Measurements from ENCODE around the gene ACOXL. TPM values are rescaled to one million over a fixed set of nuclear protein-coding genes. Genes with fewer than 3 reads are reported as not detected.
A peak's percentile ranks its signal among the peaks of the same experiment; 100 is the strongest.

ACOXL gene
- total RNA-seq, 2 experiments from 2014 or later, result not detected

DNA sequence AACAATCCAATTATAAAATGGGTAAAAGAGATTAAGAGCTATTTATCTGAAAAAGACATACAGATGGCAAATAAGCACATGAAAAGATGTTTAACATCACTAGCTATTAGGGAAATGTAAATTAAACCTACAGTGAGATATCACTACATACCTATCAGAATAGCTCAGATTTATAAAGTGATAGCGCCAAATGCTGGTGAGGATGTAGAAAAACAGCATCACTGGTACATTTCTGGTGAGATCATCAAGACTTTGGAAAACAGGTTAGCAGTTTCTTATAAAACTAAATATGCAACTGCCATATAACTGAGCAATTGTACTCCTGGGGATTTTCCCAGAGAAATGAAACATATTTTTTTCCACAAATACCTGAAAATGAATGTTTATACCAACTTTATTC, 100.4 kb downstream of the ACOXL start:
- no peaks in the 10 kb centered on the region for H3K36me3 Mint-ChIP-seq (ENCODE audit: low read depth)
- intact Hi-C loops (cut with micrococcal nuclease), result no loop called here
- CTCF ChIA-PET, result interaction anchor here (0.7 to 1.2 kb wide), 4 partner anchors 19 to 28 kb away, joined by 3 to 10 read pairs (median 3); no protein-coding TSS in a partner anchor
- H3K9me3 Mint-ChIP-seq, result no peaks in the 10 kb centered on the region
- H3K27me3 Mint-ChIP-seq (ENCODE audit: low read depth), result peaks cover 28% of the 10 kb centered on the region
- H3K27ac Mint-ChIP-seq, result no peak overlapping the region
- peaks cover 25% of the 10 kb centered on the region for H3K4me1 Mint-ChIP-seq (ENCODE audit: low read depth)
- H3K4me3 Mint-ChIP-seq, result no peak overlapping the region
- DNase-seq, result no peak

DNA sequence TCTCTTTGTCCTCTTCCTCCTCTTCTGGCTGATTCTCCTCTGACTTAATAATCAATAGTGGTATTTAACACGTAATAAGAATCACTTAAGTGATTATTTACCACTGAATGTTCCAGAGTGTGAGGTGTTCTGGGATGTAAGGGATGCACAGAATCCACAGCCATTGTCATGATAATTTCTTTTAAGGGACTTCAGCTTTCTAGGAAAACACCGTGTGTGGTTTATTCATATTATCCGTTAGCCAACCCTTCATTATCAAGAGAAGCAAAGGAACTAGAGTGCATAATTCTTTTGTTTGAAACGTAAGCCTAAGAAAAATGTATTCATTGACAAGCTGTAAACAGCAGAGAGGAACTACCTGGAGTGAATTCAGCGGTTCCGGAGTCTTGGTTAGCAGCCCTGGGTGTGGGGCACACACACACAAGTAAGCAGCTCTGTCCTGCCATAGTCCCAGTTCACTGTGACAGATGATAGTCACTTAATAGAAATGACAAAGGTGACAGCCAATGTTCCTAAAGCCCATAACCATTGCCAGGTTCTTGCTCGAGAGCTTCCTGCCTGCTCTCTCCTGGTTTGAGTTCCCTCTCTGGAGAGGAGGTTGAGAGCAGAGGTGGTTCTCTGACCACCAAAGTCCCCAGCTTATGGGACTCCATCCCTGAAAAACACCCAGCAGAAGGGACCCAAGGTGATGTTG, 101.9 kb downstream of the ACOXL start:
- H3K9me3 Mint-ChIP-seq, result no peaks in the 10 kb centered on the region
- no peak for DNase-seq
- intact Hi-C loops (cut with micrococcal nuclease), result no loop called here
- H3K27ac Mint-ChIP-seq, result no peak overlapping the region
- peaks cover 31% of the 10 kb centered on the region for H3K4me1 Mint-ChIP-seq (ENCODE audit: low read depth)
- CTCF ChIA-PET, result interaction anchor here (1.0 to 1.4 kb wide), 2 partner anchors 19 to 24 kb away, joined by 3 read pairs; no protein-coding TSS in a partner anchor
- H3K4me3 Mint-ChIP-seq, result no peak overlapping the region
- no peaks in the 10 kb centered on the region for H3K36me3 Mint-ChIP-seq (ENCODE audit: low read depth)
- peaks cover 24% of the 10 kb centered on the region for H3K27me3 Mint-ChIP-seq (ENCODE audit: low read depth)

DNA sequence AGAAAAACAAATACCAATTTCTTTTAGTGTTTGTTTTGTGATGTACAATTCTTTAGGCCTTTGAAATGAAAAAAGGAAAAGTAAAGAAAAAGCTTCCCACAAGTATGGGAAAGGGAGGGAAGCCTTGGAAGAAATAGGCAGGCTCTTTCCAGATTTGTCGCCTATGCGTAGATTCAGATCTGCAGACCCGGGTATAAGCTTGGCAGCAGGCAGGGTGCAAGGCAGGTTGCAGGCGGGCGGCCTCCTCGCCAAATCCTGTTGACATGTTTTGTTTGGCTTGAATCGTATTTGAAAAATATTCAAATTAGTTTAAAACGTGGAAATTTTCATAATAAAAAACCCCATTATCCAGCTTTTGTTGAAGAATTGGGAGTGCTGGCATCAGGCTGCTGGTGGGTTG, 104.3 kb downstream of the ACOXL start:
- H3K4me3 Mint-ChIP-seq, result no peak overlapping the region
- no peaks in the 10 kb centered on the region for H3K9me3 Mint-ChIP-seq
- DNase-seq, result no peak
- intact Hi-C loops (cut with micrococcal nuclease), result no loop called here
- CTCF ChIA-PET, result interaction anchor here (1.7 kb wide), 1 partner anchor 17 kb away, joined by 6 read pairs; no protein-coding TSS in a partner anchor
- H3K27ac Mint-ChIP-seq, result no peak overlapping the region
- no peaks in the 10 kb centered on the region for H3K36me3 Mint-ChIP-seq (ENCODE audit: low read depth)
- peaks cover 31% of the 10 kb centered on the region for H3K4me1 Mint-ChIP-seq (ENCODE audit: low read depth)
- peaks cover 29% of the 10 kb centered on the region for H3K27me3 Mint-ChIP-seq (ENCODE audit: low read depth)

DNA sequence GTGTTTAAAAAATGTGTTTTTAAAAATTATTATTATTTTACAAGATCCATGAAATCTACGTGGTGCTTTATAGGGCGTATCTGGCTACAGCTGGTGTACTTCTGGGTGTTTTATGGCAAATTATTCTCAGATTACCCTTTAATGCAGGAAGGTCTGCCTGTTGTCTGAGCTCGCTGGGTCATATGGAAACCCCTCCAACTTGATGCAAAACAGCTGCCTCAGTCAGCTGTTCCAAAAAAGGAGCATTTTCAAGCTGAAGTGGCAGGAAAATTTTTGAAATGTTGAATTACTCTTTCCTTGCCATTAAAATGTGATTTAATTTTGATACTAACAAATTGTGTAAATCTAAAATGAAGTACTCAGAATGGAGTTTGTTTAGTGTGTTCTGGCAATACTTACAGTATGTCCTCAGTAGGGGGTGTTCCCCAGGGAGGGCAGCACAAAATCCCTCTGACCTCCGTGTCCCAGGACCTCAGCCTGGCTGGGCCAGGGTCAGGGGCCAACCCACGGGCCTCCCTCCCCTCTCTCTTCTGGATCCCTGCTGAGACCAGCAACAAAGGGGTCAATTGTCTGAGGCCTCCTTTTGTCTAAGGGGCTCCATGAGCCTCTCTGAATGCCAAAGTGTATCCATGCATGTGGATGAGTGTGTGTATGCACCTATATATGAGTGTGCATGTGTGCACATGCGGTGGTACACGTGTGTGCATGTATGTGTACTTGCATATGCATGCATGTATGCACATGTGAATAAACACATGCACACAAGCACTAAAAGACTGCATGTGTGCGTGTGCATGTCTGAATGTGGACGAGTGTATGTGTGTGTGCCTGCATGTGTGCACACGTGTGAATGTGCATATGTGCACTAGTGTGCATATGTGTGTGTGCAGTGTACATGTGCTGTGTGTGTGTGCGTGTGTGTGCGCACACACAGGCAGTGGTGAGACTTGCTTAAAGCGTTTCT, 105.4 kb downstream of the ACOXL start:
- Mint-ChIP-seq H3K9me3 (no peaks in the 10 kb centered on the region), H3K27me3 (ENCODE audit: low read depth) (peaks cover 35% of the 10 kb centered on the region), H3K36me3 (ENCODE audit: low read depth) (no peaks in the 10 kb centered on the region), H3K4me1 (ENCODE audit: low read depth) (peaks cover 28% of the 10 kb centered on the region), H3K4me3 (no peak overlapping the region), H3K27ac (no peak overlapping the region)
- DNase-seq, result no peak
- intact Hi-C loops (cut with micrococcal nuclease), result no loop called here
- CTCF ChIA-PET, result no interaction called here

DNA sequence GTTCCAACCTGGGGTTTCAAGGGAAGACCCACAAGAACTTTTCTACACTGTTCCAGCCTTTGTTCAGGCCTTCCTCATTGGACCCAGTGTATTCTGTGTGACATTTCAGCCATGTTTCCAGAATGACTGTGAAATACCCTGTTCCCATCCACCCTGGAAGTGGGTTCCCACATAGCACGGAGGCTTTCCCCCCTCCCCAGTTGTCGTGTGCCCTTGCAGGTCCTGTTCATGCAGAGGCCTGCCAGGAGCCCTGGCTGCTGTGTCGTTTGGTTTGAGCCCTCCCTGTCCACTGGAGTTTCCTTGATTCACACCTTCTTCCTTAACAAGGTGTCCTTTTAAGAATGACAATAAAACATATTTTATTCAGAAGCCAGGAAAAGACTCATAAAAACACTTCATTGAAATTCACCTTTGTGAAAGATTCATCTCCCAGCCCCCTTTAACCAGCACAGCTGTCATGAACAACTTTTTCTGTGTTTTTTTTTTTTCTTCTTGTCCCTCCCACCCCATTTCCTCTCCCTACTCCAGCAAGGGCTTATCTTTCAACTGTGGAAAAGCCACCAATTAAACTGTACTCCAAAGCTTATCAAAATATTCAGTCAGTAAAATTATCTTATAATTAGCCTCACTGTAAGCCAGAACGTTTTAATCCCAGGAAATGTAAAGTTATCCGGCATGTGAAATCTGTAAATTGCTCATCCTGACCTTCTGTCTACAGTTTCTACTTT, 106.4 kb downstream of the ACOXL start:
- intact Hi-C loops (cut with micrococcal nuclease), result no loop called here
- Mint-ChIP-seq H3K36me3 (ENCODE audit: low read depth) (no peaks in the 10 kb centered on the region), H3K4me3 (no peak overlapping the region), H3K27me3 (ENCODE audit: low read depth) (peaks cover 34% of the 10 kb centered on the region), H3K9me3 (no peaks in the 10 kb centered on the region), H3K27ac (no peak overlapping the region), H3K4me1 (ENCODE audit: low read depth) (peaks cover 25% of the 10 kb centered on the region)
- CTCF ChIA-PET, result no interaction called here
- no peak for DNase-seq

DNA sequence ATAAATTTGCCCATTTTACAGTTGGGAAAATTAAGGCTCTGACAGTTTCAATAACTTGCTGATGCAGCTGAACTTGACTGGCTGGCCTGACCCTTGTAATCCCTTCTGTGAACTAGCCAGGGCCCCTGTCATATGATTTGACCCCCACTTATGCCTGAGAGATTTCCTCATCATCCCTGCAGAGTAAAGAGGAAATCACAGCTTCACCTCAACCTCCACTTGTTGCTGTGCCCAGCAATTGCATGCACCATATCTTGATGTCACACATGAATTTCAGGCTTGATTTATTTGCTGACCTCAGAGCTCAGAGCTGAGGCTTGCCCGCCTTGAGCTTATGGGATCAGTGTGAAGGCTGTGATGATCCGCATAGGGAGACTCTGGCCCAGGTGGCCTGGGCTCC, 108.1 kb downstream of the ACOXL start:
- H3K27me3 Mint-ChIP-seq (ENCODE audit: low read depth), result peaks cover 27% of the 10 kb centered on the region
- intact Hi-C loops (cut with micrococcal nuclease), result no loop called here

DNA sequence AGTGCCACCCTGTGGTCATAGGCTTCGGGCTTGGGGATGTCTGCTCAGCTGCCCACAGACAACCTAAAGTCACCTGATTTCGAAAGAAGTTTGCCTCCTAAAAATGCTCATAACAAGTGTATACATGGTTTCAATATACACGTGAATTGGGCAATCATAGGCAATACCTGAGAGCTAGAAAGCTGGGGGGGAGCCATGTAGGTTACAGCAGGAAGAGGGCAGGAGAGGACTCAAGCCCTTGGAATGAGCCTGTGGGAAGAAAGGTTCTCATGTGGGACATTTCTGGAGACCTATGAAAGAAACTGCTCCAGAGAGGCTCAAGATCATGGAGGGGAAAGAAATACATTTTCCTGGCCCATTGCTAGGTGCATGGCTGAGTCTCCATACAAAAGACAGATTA, 109.7 kb downstream of the ACOXL start:
- CTCF ChIA-PET, result interaction anchor here (1.3 to 2.6 kb wide), 3 partner anchors 11 to 30 kb away, joined by 3 to 15 read pairs (median 11); no protein-coding TSS in a partner anchor
- H3K36me3 Mint-ChIP-seq (ENCODE audit: low read depth), result no peaks in the 10 kb centered on the region
- H3K4me1 Mint-ChIP-seq (ENCODE audit: low read depth), result peaks cover 45% of the 10 kb centered on the region
- no peak overlapping the region for H3K4me3 Mint-ChIP-seq
- no peak overlapping the region for H3K27ac Mint-ChIP-seq
- peaks cover 28% of the 10 kb centered on the region for H3K27me3 Mint-ChIP-seq (ENCODE audit: low read depth)
- H3K9me3 Mint-ChIP-seq, result no peaks in the 10 kb centered on the region
- no peak for DNase-seq
- intact Hi-C loops (cut with micrococcal nuclease), result no loop called here

More for the DNA sequence above, 108.1 kb downstream of the ACOXL start:
- DNase-seq, result no peak
- H3K27ac Mint-ChIP-seq, result no peak overlapping the region
- no peak overlapping the region for H3K4me3 Mint-ChIP-seq
- CTCF ChIA-PET, result interaction anchor here (0.7 to 2.6 kb wide), 4 partner anchors 12 to 28 kb away, joined by 3 to 15 read pairs (median 7); no protein-coding TSS in a partner anchor
- no peaks in the 10 kb centered on the region for H3K9me3 Mint-ChIP-seq
- H3K4me1 Mint-ChIP-seq (ENCODE audit: low read depth), result peaks cover 30% of the 10 kb centered on the region
- H3K36me3 Mint-ChIP-seq (ENCODE audit: low read depth), result no peaks in the 10 kb centered on the region

DNA sequence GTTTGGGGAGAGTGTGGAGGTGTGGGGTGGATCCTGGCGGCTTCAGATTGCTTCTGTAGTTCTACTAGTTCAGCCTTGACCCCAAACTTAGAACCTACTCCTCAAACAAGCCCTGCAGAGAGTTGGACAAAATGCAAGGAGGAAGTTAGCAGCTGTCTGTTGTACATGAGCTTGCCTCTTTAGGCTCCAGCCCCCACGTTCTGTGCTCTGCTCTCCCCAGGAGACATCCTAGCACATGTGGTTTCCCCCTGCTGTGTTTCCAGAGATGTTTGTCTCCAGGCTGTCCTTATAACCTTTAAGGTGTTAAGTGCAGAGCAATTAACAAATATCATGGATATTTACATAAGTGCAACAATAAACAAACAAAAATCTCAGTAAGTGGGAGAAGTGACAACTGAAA, 111.1 kb downstream of the ACOXL start:
- Mint-ChIP-seq H3K4me1 (ENCODE audit: low read depth) (peaks cover 55% of the 10 kb centered on the region), H3K27ac (no peak overlapping the region), H3K9me3 (no peaks in the 10 kb centered on the region), H3K4me3 (no peak overlapping the region), H3K36me3 (ENCODE audit: low read depth) (no peaks in the 10 kb centered on the region), H3K27me3 (ENCODE audit: low read depth) (peaks cover 25% of the 10 kb centered on the region)
- DNase-seq, result no peak
- intact Hi-C loops (cut with micrococcal nuclease), result no loop called here
- CTCF ChIA-PET, result interaction anchor here (0.6 to 1.0 kb wide), 2 partner anchors 27 to 173 kb away, joined by 3 read pairs; no protein-coding TSS in a partner anchor

DNA sequence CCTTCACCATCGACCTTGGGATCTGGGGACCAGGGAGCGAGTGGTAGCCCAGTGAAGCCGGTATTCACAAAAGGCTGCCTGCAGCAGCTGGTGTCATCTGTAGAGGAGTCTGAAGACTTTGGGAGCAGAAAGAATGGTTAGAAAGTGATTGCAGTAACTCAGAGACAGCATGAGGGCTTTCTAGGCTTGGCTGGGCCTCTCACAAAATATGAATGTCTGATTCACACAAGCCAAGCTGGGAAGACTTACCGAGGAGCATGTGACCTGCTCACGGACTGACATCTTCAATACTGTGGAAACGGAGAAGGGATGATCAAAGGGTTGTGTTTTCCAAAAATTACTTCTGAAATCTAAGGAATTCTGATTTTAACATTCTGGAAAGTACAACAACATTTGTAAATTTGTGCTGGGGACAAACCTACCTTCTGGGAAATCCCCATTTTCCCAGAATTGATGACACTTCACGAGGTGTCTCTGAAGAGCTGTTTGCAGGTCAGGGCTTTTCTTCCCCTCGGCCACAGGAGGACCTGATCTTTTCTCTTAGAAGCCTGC, 111.7 kb downstream of the ACOXL start:
- Mint-ChIP-seq H3K36me3 (ENCODE audit: low read depth) (no peaks in the 10 kb centered on the region), H3K9me3 (no peaks in the 10 kb centered on the region), H3K27ac (no peak overlapping the region), H3K27me3 (ENCODE audit: low read depth) (peaks cover 29% of the 10 kb centered on the region), H3K4me1 (ENCODE audit: low read depth) (peaks cover 55% of the 10 kb centered on the region), H3K4me3 (no peak overlapping the region)
- intact Hi-C loops (cut with micrococcal nuclease), result no loop called here
- DNase-seq, result peak; percentile 24
- CTCF ChIA-PET, result interaction anchor here (0.7 to 1.0 kb wide), 3 partner anchors 173 to 1780 kb away, joined by 3 to 9 read pairs (median 5); no protein-coding TSS in a partner anchor

DNA sequence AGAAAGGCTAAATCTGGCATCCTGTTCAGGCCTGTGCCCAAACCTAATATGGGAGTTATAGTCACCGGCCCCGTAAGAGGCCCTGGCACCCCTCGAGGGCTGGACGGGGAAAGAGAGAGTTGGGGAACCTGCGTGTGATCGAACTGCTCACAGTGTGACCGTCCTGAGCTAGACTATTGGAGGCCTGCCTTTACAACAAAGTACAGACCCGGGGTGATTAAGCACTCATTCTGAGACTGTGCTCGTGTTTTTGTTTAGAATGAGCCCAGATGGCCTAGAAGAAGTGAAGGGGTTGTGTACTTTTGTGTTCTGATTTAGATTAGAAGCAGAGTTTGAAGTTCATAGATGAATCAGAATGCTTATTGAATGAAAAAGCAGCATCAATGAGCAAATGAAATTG, 115.3 kb downstream of the ACOXL start:
- Mint-ChIP-seq H3K9me3 (no peaks in the 10 kb centered on the region), H3K4me1 (ENCODE audit: low read depth) (peaks cover 63% of the 10 kb centered on the region), H3K27me3 (ENCODE audit: low read depth) (peaks cover 24% of the 10 kb centered on the region), H3K36me3 (ENCODE audit: low read depth) (no peaks in the 10 kb centered on the region), H3K4me3 (no peak overlapping the region), H3K27ac (no peak overlapping the region)
- no peak for DNase-seq
- CTCF ChIA-PET, result interaction anchor here (0.6 to 1.3 kb wide), 4 partner anchors 12 to 356 kb away, joined by 3 read pairs; no protein-coding TSS in a partner anchor
- intact Hi-C loops (cut with micrococcal nuclease), result loop anchor here (1.0 to 2.0 kb wide), 2 partner anchors 11 to 19 kb away; no protein-coding TSS in a partner anchor

DNA sequence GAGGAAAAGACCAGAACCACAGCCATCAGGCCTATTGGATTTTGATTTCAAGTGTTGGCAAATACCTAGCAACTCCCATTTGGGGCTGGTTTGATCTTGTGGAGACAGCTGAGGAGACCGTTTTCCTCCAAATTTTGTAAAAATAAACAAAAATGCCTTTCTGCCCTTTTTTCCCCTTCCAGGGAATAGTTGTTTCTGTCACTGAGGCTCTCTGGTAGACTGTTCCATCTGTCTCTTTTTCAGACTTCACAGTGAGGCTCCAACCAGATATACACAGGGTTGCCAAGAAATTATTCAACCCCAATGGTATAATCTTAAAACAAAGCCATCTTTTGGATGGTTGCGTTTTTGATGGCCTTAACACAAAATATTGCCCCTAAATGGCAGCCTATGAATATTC, 115.7 kb downstream of the ACOXL start:
- no peak for DNase-seq
- Mint-ChIP-seq H3K27me3 (ENCODE audit: low read depth) (peaks cover 25% of the 10 kb centered on the region), H3K4me3 (no peak overlapping the region), H3K27ac (no peak overlapping the region), H3K4me1 (ENCODE audit: low read depth) (peaks cover 66% of the 10 kb centered on the region), H3K9me3 (no peaks in the 10 kb centered on the region), H3K36me3 (ENCODE audit: low read depth) (no peaks in the 10 kb centered on the region)
- CTCF ChIA-PET, result interaction anchor here (1.0 kb wide), 1 partner anchor 12 kb away, joined by 3 read pairs; no protein-coding TSS in a partner anchor
- intact Hi-C loops (cut with micrococcal nuclease), result no loop called here
